LNCaP clone FGC (cell line): ENCODE measurements around the gene EPB41L4A.

Experiments used
- DNase-seq: peaks from one replicate; pipeline ENCODE4 v3.0.0-alpha.2; 2011; ENCODE audit warnings: low read depth
- H3K4me3 ChIP-seq: 2 replicates; pipeline ENCODE4 v1.5.1; 2011; ENCODE audit warnings: mild to moderate bottlenecking, low read depth, low read length, control low read depth
- TF ChIP-seq, protein P1 (sequence below): IDR thresholded peaks from 2 replicates; pipeline ENCODE4 v1.5.1; 2012; ENCODE audit warnings: mild to moderate bottlenecking; ENCODE audit not compliant: control insufficient read depth, insufficient read depth; ENCODE audit errors: extremely low read depth

The EPB41L4A gene

GRCh38 chr5:112329419-112330090, 89.5 kb downstream of the EPB41L4A start:
- DNase-seq: no peak
- H3K4me3 ChIP-seq: no peak overlapping the region
- TF ChIP-seq, protein P1, sequence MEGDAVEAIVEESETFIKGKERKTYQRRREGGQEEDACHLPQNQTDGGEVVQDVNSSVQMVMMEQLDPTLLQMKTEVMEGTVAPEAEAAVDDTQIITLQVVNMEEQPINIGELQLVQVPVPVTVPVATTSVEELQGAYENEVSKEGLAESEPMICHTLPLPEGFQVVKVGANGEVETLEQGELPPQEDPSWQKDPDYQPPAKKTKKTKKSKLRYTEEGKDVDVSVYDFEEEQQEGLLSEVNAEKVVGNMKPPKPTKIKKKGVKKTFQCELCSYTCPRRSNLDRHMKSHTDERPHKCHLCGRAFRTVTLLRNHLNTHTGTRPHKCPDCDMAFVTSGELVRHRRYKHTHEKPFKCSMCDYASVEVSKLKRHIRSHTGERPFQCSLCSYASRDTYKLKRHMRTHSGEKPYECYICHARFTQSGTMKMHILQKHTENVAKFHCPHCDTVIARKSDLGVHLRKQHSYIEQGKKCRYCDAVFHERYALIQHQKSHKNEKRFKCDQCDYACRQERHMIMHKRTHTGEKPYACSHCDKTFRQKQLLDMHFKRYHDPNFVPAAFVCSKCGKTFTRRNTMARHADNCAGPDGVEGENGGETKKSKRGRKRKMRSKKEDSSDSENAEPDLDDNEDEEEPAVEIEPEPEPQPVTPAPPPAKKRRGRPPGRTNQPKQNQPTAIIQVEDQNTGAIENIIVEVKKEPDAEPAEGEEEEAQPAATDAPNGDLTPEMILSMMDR: no peak

GRCh38 chr5:112323166-112323565, 95.9 kb downstream of the EPB41L4A start:
- H3K4me3 ChIP-seq: no peak overlapping the region
- TF ChIP-seq, protein P1: no peak
- no peak for DNase-seq

- H3K4me3 ChIP-seq: no peak overlapping the region
- DNase-seq: no peak
- TF ChIP-seq, protein P1: no peak
These were observed 98.7 kb downstream of the EPB41L4A start for GRCh38 chr5:112320408-112320807.

- DNase-seq: no peak
- no peak overlapping the region for H3K4me3 ChIP-seq
- TF ChIP-seq, protein P1: no peak
These were observed 100.7 kb downstream of the EPB41L4A start for GRCh38 chr5:112318346-112318745.

DNA sequence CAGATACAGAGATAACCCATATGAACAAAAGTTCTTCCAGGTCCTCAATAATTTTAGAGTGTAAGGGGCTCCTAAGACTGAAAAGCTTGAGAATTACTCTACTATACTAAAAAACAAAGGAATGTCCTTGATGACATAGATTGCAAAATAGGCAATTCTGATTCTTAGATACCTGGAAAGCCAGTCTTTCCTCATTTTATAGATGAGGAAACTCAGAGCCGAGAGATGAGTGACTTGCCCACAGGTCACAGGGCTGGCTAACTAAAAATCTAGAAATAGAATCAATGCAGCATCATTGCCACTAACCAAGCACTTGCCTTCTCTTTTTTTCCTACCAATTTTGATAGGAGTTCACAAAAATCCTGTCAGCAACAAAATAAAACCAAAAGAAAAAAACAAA, 101.2 kb downstream of the EPB41L4A start:
- TF ChIP-seq, protein P1: no peak
- no peak for DNase-seq
- H3K4me3 ChIP-seq: no peak overlapping the region

DNA sequence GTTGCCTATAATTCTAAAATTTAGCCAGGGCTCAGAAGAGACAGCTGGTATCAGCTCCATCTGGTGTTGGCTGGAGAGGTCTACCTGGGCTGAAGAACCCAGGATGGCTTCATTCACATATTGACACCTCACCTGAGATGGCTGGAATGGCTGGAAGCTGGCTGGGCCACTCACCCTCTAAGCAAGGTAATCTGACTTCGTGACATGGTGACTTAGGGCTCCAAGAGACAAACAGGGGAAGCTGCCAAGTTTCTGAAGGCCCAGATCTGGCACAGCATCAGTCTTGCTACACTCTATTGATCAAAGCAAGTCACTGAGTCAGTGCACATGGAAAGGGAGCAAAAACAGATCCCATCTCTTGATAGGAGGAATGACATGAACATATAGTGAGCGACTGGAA, 102.3 kb downstream of the EPB41L4A start:
- no peak for DNase-seq
- TF ChIP-seq, protein P1: no peak
- H3K4me3 ChIP-seq: no peak overlapping the region

GRCh38 chr5:112316006-112316405, 103.1 kb downstream of the EPB41L4A start:
- no peak overlapping the region for H3K4me3 ChIP-seq
- no peak for DNase-seq
- TF ChIP-seq, protein P1: no peak
